ENCODE measurements around the gene PCDH7. TPM values are rescaled to one million over a fixed set of nuclear protein-coding genes. Genes with fewer than 3 reads are reported as not detected.

The PCDH7 gene
- total RNA-seq, 1 donor from 2014 or later = 12.1 TPM

DNA sequence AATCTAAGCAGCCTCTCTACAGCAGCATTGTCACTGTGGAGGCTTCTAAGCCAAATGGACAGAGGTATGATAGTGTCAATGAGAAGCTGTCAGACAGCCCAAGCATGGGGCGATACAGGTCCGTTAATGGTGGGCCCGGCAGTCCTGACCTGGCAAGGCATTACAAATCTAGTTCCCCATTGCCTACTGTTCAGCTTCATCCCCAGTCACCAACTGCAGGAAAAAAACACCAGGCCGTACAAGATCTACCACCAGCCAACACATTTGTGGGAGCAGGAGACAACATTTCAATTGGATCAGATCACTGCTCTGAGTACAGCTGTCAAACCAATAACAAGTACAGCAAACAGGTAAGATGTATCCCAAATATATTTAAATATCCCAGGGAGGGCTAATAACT is 4.1 kb downstream of the PCDH7 start:
- DNase-seq (ENCODE audit: low read depth) = no peak
- H3K27me3 ChIP-seq (ENCODE audit: control insufficient read depth, insufficient read depth, low read length) = no peaks in the 10 kb centered on the region
- no peak for TF ChIP-seq CTCF (IDR thresholded peaks at IDR 0.05; ENCODE audit: insufficient read depth, low read length, severe bottlenecking)
- no peaks in the 10 kb centered on the region for H3K36me3 ChIP-seq (ENCODE audit: control insufficient read depth, insufficient read depth, low read length)
- H3K4me3 ChIP-seq (ENCODE audit: low read depth, low read length) = peak overlapping the region; percentile 25
- no peak for FAIRE-seq

GRCh38 chr4:30725562-30725961 is 5.4 kb downstream of the PCDH7 start:
- no peak for DNase-seq (ENCODE audit: low read depth)
- peak overlapping the region; percentile 19 for H3K4me3 ChIP-seq (ENCODE audit: low read depth, low read length)
- no peaks in the 10 kb centered on the region for H3K27me3 ChIP-seq (ENCODE audit: control insufficient read depth, insufficient read depth, low read length)

GRCh38 chr4:30726090-30726675 is 6.0 kb downstream of the PCDH7 start:
- Histone ChIP-seq H3K27me3 (ENCODE audit: control insufficient read depth, insufficient read depth, low read length) (no peaks in the 10 kb centered on the region), H3K36me3 (ENCODE audit: control insufficient read depth, insufficient read depth, low read length) (no peaks in the 10 kb centered on the region), H3K4me3 (ENCODE audit: low read depth, low read length) (no peak overlapping the region)
- FAIRE-seq = no peak
- TF ChIP-seq CTCF (IDR thresholded peaks at IDR 0.05; ENCODE audit: insufficient read depth, low read length, severe bottlenecking) = no peak
- DNase-seq (ENCODE audit: low read depth) = no peak

More at GRCh38 chr4:30725562-30725961, 5.4 kb downstream of the PCDH7 start:
- no peak for TF ChIP-seq CTCF (IDR thresholded peaks at IDR 0.05; ENCODE audit: insufficient read depth, low read length, severe bottlenecking)
- no peaks in the 10 kb centered on the region for H3K36me3 ChIP-seq (ENCODE audit: control insufficient read depth, insufficient read depth, low read length)
- FAIRE-seq = no peak

- no peak for FAIRE-seq
- Histone ChIP-seq H3K36me3 (ENCODE audit: control insufficient read depth, insufficient read depth, low read length) (no peaks in the 10 kb centered on the region), H3K4me3 (ENCODE audit: low read depth, low read length) (no peak overlapping the region), H3K27me3 (ENCODE audit: control insufficient read depth, insufficient read depth, low read length) (no peaks in the 10 kb centered on the region)
- TF ChIP-seq CTCF (IDR thresholded peaks at IDR 0.05; ENCODE audit: insufficient read depth, low read length, severe bottlenecking) = no peak
- DNase-seq (ENCODE audit: low read depth) = no peak
These were observed 7.2 kb downstream of the PCDH7 start for GRCh38 chr4:30727409-30727808.

GRCh38 chr4:30728311-30728710 is 8.1 kb downstream of the PCDH7 start:
- no peaks in the 10 kb centered on the region for H3K27me3 ChIP-seq (ENCODE audit: control insufficient read depth, insufficient read depth, low read length)
- H3K4me3 ChIP-seq (ENCODE audit: low read depth, low read length) = no peak overlapping the region
- no peak for TF ChIP-seq CTCF (IDR thresholded peaks at IDR 0.05; ENCODE audit: insufficient read depth, low read length, severe bottlenecking)
- H3K36me3 ChIP-seq (ENCODE audit: control insufficient read depth, insufficient read depth, low read length) = no peaks in the 10 kb centered on the region
- DNase-seq (ENCODE audit: low read depth) = no peak
- FAIRE-seq = no peak

DNA sequence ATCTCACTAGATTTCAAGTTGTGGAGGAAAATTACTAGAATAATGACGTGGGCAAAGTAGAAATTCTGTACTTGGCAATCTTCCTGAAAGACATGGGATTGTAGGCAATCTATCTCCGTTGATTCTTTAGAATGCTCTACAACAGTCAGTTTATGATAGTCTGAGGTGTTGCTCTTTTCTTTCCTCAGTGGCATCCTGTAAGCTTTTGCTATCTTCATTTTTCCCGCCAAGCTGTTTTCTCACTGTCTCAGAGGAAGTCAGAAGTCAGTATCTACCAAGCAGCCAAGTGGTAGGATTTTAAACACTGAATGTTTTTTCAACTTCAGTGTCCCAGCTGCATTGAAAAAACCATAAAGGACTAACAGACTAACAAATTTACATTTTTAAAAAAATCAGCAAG is 23.7 kb downstream of the PCDH7 start:
- H3K36me3 ChIP-seq (ENCODE audit: control insufficient read depth, insufficient read depth, low read length) = no peaks in the 10 kb centered on the region
- no peaks in the 10 kb centered on the region for H3K27me3 ChIP-seq (ENCODE audit: control insufficient read depth, insufficient read depth, low read length)
- TF ChIP-seq CTCF (IDR thresholded peaks at IDR 0.05; ENCODE audit: insufficient read depth, low read length, severe bottlenecking) = no peak
- DNase-seq (ENCODE audit: low read depth) = no peak
- no peak overlapping the region for H3K4me3 ChIP-seq (ENCODE audit: low read depth, low read length)
- no peak for FAIRE-seq
